ENCODE data around the gene MYOD1.

MYOD1 gene

GRCh38 chr11:17770917-17771316 is 51.5 kb downstream of the MYOD1 start:
- no peak for FAIRE-seq
- no peak for DNase-seq (ENCODE audit: insufficient read length, low spot score)
- no peak for TF ChIP-seq CTCF (IDR thresholded peaks at IDR 0.05; ENCODE audit: insufficient read depth, missing control alignments)

GRCh38 chr11:17771415-17771814 is 52.0 kb downstream of the MYOD1 start:
- DNase-seq (ENCODE audit: insufficient read length, low spot score) (no peak), FAIRE-seq (no peak)
- TF ChIP-seq CTCF (IDR thresholded peaks at IDR 0.05; ENCODE audit: insufficient read depth, missing control alignments) = no peak
